ENCODE results near the gene PIK3C3.
"Not testable (repeated sequence)": the region's sequence is repeated elsewhere in the genome, so short reads cannot be mapped to it uniquely, and the experiment has no call there.

Gene PIK3C3

GRCh38 chr18:41966943-41967342 is 11.9 kb downstream of the PIK3C3 start:
- DNase-seq, result no peak

- DNase-seq, result no peak
Observed at GRCh38 chr18:41967680-41968079, 12.6 kb downstream of the PIK3C3 start.

GRCh38 chr18:41969881-41970280 is 14.8 kb downstream of the PIK3C3 start:
- DNase-seq, result no peak

- no peak for DNase-seq
Observed at GRCh38 chr18:41972067-41972925, 17.3 kb downstream of the PIK3C3 start.

- DNase-seq, result no peak
Observed at GRCh38 chr18:41973983-41974382, 18.9 kb downstream of the PIK3C3 start.

GRCh38 chr18:41974796-41975201 is 19.8 kb downstream of the PIK3C3 start:
- no peak for DNase-seq

GRCh38 chr18:41975284-41975683 is 20.2 kb downstream of the PIK3C3 start:
- no peak for DNase-seq

GRCh38 chr18:41977233-41977632 is 22.2 kb downstream of the PIK3C3 start:
- no peak for DNase-seq

GRCh38 chr18:41982942-41983660 is 28.1 kb downstream of the PIK3C3 start:
- DNase-seq, result no peak

- DNase-seq, result no peak
Observed at GRCh38 chr18:41985914-41986313, 30.9 kb downstream of the PIK3C3 start.

GRCh38 chr18:41989508-41989907 is 34.5 kb downstream of the PIK3C3 start:
- no peak for DNase-seq

GRCh38 chr18:41992066-41992465 is 37.0 kb downstream of the PIK3C3 start:
- DNase-seq, result no peak

- DNase-seq, result no peak
Observed at GRCh38 chr18:41992703-41993102, 37.7 kb downstream of the PIK3C3 start.

GRCh38 chr18:41993151-41993550 is 38.1 kb downstream of the PIK3C3 start:
- DNase-seq, result no peak

GRCh38 chr18:41996020-41996419 is 41.0 kb downstream of the PIK3C3 start:
- DNase-seq, result no peak

GRCh38 chr18:41999751-42000150 is 44.7 kb downstream of the PIK3C3 start:
- DNase-seq, result no peak

GRCh38 chr18:42001801-42002200 is 46.8 kb downstream of the PIK3C3 start:
- DNase-seq, result no peak

- no peak for DNase-seq
Observed at GRCh38 chr18:42004653-42005052, 49.6 kb downstream of the PIK3C3 start.

- DNase-seq, result no peak
Observed at GRCh38 chr18:42005782-42006181, 50.7 kb downstream of the PIK3C3 start.

GRCh38 chr18:42009457-42009856 is 54.4 kb downstream of the PIK3C3 start:
- DNase-seq, result not testable (repeated sequence)

GRCh38 chr18:42011053-42011452 is 56.0 kb downstream of the PIK3C3 start:
- DNase-seq, result no peak

GRCh38 chr18:42018831-42019230 is 63.8 kb downstream of the PIK3C3 start:
- DNase-seq, result no peak

GRCh38 chr18:42024131-42024530 is 69.1 kb downstream of the PIK3C3 start:
- DNase-seq, result no peak

- no peak for DNase-seq
Observed at GRCh38 chr18:42025491-42025890, 70.5 kb downstream of the PIK3C3 start.

All from activated gamma-delta T cell (primary cell).